Measurements from ENCODE around the gene AEBP1.

Gene AEBP1

GRCh38 chr7:44106311-44107065 is 2.3 kb downstream of the AEBP1 start:
- DNase-seq: no peak

- no peak for DNase-seq
Observed at GRCh38 chr7:44107116-44107960, 3.2 kb downstream of the AEBP1 start.

GRCh38 chr7:44107961-44108767 is 4.0 kb downstream of the AEBP1 start:
- DNase-seq: no peak

GRCh38 chr7:44108768-44109750 is 4.9 kb downstream of the AEBP1 start:
- no peak for DNase-seq

- no peak for DNase-seq
Observed at GRCh38 chr7:44109991-44110390, 5.8 kb downstream of the AEBP1 start.

- no peak for DNase-seq
Observed at GRCh38 chr7:44110719-44111635, 6.8 kb downstream of the AEBP1 start.

- no peak for DNase-seq
Observed at GRCh38 chr7:44111761-44112160, 7.6 kb downstream of the AEBP1 start.

GRCh38 chr7:44112231-44112996 is 8.3 kb downstream of the AEBP1 start:
- no peak for DNase-seq

GRCh38 chr7:44112997-44113763 is 9.0 kb downstream of the AEBP1 start:
- no peak for DNase-seq

GRCh38 chr7:44113764-44114354 is 9.7 kb downstream of the AEBP1 start:
- DNase-seq: no peak

- DNase-seq: no peak
Observed at GRCh38 chr7:44114586-44115310, 10.6 kb downstream of the AEBP1 start.

GRCh38 chr7:44116087-44116788 is 12.1 kb downstream of the AEBP1 start:
- DNase-seq: no peak

- no peak for DNase-seq
Observed at GRCh38 chr7:44116789-44117666, 12.9 kb downstream of the AEBP1 start.

- DNase-seq: no peak
Observed at GRCh38 chr7:44117801-44118429, 13.8 kb downstream of the AEBP1 start.

GRCh38 chr7:44119829-44120380 is 15.8 kb downstream of the AEBP1 start:
- no peak for DNase-seq

- DNase-seq: no peak
Observed at GRCh38 chr7:44120395-44120794, 16.2 kb downstream of the AEBP1 start.

All from CD4-positive, alpha-beta T cell treated with Interleukin-4 for 4 hours (primary cell).